GM21526 (cell line): ENCODE measurements around the gene IL10RB.

ENCODE experiments used
- ATAC-seq: cut with Tn5 transposase; IDR thresholded peaks from one replicate; pipeline ENCODE4 v1.9.1; 2021; ENCODE audit warnings: moderate library complexity; ENCODE audit not compliant: unreplicated experiment, low FRiP score

IL10RB gene

GRCh38 chr21:33324291-33325221 is 58.4 kb downstream of the IL10RB start, which contains the start of gene IFNAR1:
Gene IFNAR1, plus strand, starts transcription at chr21:33324970. Its CDS starts 86 bp downstream, at chr21:33325056.
- peak; percentile 76 for ATAC-seq

GRCh38 chr21:33325222-33326067 is 59.3 kb downstream of the IL10RB start:
- peak; percentile 25 for ATAC-seq

- ATAC-seq: no peak
Measured at GRCh38 chr21:33327326-33327725, 61.2 kb downstream of the IL10RB start.

- ATAC-seq: no peak
Measured at GRCh38 chr21:33327792-33328433, 61.7 kb downstream of the IL10RB start.

- ATAC-seq: no peak
Measured at GRCh38 chr21:33330726-33331125, 64.6 kb downstream of the IL10RB start.

- ATAC-seq: peak; percentile 63
Measured at GRCh38 chr21:33332143-33332542, 66.0 kb downstream of the IL10RB start.

- no peak for ATAC-seq
Measured at GRCh38 chr21:33334191-33334590, 68.0 kb downstream of the IL10RB start.

GRCh38 chr21:33334824-33335223 is 68.7 kb downstream of the IL10RB start:
- ATAC-seq: no peak

- no peak for ATAC-seq
Measured at GRCh38 chr21:33339135-33339534, 73.0 kb downstream of the IL10RB start.

- ATAC-seq: no peak
Measured at GRCh38 chr21:33339918-33340317, 73.8 kb downstream of the IL10RB start.

GRCh38 chr21:33345751-33346238 is 79.6 kb downstream of the IL10RB start:
- ATAC-seq: no peak
